HCT116 (cell line): ENCODE measurements around the gene RNF128.

Source experiments
- EZH2 ChIP-seq: fragments of 200-600 bp; sonication (generic); IDR thresholded peaks from 2 replicates; pipeline ENCODE4 v1.6.1; 2017; ENCODE audit warnings: antibody characterized with exemption, mixed run types
- JUND ChIP-seq: IDR thresholded peaks from 2 replicates; pipeline ENCODE4 v1.6.1; 2012
- POLR2A ChIP-seq: IDR thresholded peaks from 2 replicates; pipeline ENCODE4 v1.7.0; 2011; ENCODE audit warnings: borderline replicate concordance; ENCODE audit not compliant: insufficient read depth, insufficient read length; ENCODE audit errors: extremely low read depth
- POLR2AphosphoS5 ChIP-seq: IDR thresholded peaks from 2 replicates; pipeline ENCODE4 v1.6.1; 2011; ENCODE audit warnings: mild to moderate bottlenecking, low read depth, low read length, moderate library complexity
- RAD21 ChIP-seq: IDR thresholded peaks from 2 replicates; pipeline ENCODE4 v1.6.1; 2012; ENCODE audit warnings: low read depth, mild to moderate bottlenecking
- REST ChIP-seq: IDR thresholded peaks from 2 replicates; pipeline ENCODE4 v1.6.1; 2012; ENCODE audit warnings: low read depth
- SIN3A ChIP-seq: IDR thresholded peaks from 2 replicates; pipeline ENCODE4 v1.6.1; 2012; ENCODE audit warnings: low read depth
- ZNF274 ChIP-seq: fragments of 200-500 bp; sonication (Bioruptor generic); IDR thresholded peaks from 2 replicates; pipeline ENCODE4 v1.6.1; 2014; ENCODE audit warnings: mild to moderate bottlenecking, low read depth, low read length, inconsistent platforms
- TF ChIP-seq, protein P1 (sequence below), 3 experiments: fragments of 200-600 bp in 1 of 3; sonication (generic) in 1 of 3; IDR thresholded peaks in 2 of 3; conservative IDR thresholded peaks in 1 of 3; 2 replicates each; pipeline ENCODE4 v1.5.1; 2012 to 2017; ENCODE audit warnings: low read depth in 2 of 3, low read length in 2 of 3, antibody characterized with exemption in 1 of 3, borderline replicate concordance in 1 of 3, control low read depth in 1 of 3, mild to moderate bottlenecking in 1 of 3, mixed read lengths in 1 of 3, mixed run types in 1 of 3, moderate library complexity in 1 of 3; ENCODE audit not compliant: insufficient read depth in 1 of 3
- TF ChIP-seq, protein P2 (sequence below): IDR thresholded peaks from 2 replicates; pipeline ENCODE4 v1.6.1; 2012

DNA sequence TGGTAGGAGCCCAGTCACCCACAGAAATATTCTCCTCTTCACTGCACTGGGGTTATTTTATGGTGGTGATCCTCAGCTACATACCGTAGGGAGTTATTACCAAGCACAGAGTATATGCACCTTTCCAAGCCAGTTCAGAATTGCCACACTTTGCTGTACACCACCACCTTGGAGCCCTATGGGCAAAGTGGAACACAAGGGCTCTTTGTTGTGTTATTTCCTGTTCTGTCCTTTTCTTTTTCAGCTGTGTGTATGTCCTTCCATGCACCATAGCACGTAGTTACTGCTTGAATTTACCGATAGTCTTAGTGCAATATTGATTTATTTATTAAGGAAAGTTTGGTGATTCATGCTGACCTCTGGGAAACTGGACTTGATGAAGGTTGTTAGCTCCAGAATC lies 8.3 kb downstream of the RNF128 start:
- TF ChIP-seq, protein P1, sequence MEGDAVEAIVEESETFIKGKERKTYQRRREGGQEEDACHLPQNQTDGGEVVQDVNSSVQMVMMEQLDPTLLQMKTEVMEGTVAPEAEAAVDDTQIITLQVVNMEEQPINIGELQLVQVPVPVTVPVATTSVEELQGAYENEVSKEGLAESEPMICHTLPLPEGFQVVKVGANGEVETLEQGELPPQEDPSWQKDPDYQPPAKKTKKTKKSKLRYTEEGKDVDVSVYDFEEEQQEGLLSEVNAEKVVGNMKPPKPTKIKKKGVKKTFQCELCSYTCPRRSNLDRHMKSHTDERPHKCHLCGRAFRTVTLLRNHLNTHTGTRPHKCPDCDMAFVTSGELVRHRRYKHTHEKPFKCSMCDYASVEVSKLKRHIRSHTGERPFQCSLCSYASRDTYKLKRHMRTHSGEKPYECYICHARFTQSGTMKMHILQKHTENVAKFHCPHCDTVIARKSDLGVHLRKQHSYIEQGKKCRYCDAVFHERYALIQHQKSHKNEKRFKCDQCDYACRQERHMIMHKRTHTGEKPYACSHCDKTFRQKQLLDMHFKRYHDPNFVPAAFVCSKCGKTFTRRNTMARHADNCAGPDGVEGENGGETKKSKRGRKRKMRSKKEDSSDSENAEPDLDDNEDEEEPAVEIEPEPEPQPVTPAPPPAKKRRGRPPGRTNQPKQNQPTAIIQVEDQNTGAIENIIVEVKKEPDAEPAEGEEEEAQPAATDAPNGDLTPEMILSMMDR (IDR thresholded peaks at IDR 0.05 in 2 of 3, conservative IDR thresholded peaks at IDR 0.05 in 1 of 3; ENCODE audit: borderline replicate concordance in 1 of 3, insufficient read depth in 1 of 3, low read depth in 2 of 3, low read length in 2 of 3) = no peak
- TF ChIP-seq POLR2A (no peak), POLR2AphosphoS5 (no peak), EZH2 (no peak), ZNF274 (no peak), REST (no peak), RAD21 (no peak), JUND (no peak), SIN3A (no peak)
- TF ChIP-seq, protein P2, sequence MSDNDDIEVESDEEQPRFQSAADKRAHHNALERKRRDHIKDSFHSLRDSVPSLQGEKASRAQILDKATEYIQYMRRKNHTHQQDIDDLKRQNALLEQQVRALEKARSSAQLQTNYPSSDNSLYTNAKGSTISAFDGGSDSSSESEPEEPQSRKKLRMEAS = no peak
